GM12892 (cell line): ENCODE data around the gene PXK.

Experiments used
- DNase-seq: peaks from one replicate; pipeline ENCODE4 v3.0.0; 2011; ENCODE audit not compliant: insufficient read length
- FAIRE-seq: peaks from 2 replicates; lab custom pipeline; 2011; peaks lifted over from hg19 to GRCh38; lab: Jason Lieb, UNC
- POLR2A ChIP-seq: IDR thresholded peaks from 2 replicates; pipeline ENCODE4 v1.6.1; 2011; ENCODE audit warnings: low read depth, low read length, control low read depth
- POLR2AphosphoS5 ChIP-seq: IDR thresholded peaks from 2 replicates; pipeline ENCODE4 v1.6.1; 2011; ENCODE audit warnings: low read depth, low read length, control low read depth
- TAF1 ChIP-seq: IDR thresholded peaks from 2 replicates; pipeline ENCODE4 v1.6.1; 2011; ENCODE audit warnings: low read depth, mild to moderate bottlenecking, control low read depth, low read length, borderline replicate concordance

Gene PXK

GRCh38 chr3:58391156-58391865 lies 58.6 kb downstream of the PXK start:
- DNase-seq (no peak), FAIRE-seq (no peak)
- TF ChIP-seq POLR2A (no peak), TAF1 (no peak), POLR2AphosphoS5 (no peak)

DNA sequence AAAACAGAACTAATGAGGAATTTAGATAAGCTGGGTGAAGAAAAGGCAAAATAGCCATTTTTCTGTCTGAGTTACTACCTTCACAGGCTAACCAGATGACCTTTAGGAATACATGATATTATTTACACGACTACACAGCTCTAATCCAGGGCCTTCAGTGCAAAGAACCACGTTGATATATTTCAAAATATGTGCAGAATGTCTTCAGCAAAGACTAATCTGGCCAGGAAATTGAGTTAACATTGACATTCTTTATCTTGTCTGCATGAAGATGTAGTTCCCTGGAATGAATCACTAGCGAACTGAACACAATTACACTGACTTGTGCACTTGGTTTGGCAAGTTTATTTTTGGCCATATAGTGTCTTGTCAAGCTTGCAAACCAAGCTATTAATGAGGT lies 59.5 kb downstream of the PXK start:
- no peak for TF ChIP-seq POLR2A
- TF ChIP-seq POLR2AphosphoS5: no peak
- no peak for TF ChIP-seq TAF1
- FAIRE-seq (no peak), DNase-seq (no peak)

GRCh38 chr3:58394339-58394738 lies 61.6 kb downstream of the PXK start:
- TF ChIP-seq TAF1 (no peak), POLR2AphosphoS5 (no peak), POLR2A (no peak)
- FAIRE-seq (no peak), DNase-seq (no peak)

- TF ChIP-seq POLR2A (no peak), POLR2AphosphoS5 (no peak), TAF1 (no peak)
- FAIRE-seq (no peak), DNase-seq (no peak)
These were observed 66.1 kb downstream of the PXK start for GRCh38 chr3:58398669-58399333.

GRCh38 chr3:58403513-58404109 lies 70.9 kb downstream of the PXK start:
- DNase-seq: no peak
- TF ChIP-seq TAF1: no peak
- no peak for TF ChIP-seq POLR2A
- no peak for TF ChIP-seq POLR2AphosphoS5
- FAIRE-seq: no peak

DNA sequence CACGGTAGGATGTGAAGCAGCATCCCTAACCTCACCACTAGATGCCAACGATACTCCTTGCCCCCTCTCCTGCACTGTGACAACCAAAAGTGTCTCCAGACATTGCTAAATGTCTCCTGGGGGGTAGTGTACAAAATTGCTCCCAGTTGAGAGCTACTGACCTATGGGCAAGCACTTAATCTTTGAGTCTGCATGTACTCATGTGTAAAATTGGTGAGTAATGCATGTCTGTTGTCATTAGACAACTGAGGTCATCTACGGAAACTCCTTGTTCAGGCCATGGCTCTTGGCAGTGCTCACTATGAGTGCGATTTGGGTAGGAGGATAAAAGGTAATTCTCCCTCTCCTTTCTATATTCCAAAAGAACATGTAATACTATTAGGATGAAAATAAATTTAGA lies 71.7 kb downstream of the PXK start:
- TF ChIP-seq POLR2A: no peak
- TF ChIP-seq POLR2AphosphoS5: no peak
- no peak for TF ChIP-seq TAF1
- FAIRE-seq: no peak
- no peak for DNase-seq

- FAIRE-seq: no peak
- TF ChIP-seq TAF1 (no peak), POLR2AphosphoS5 (no peak), POLR2A (no peak)
- DNase-seq: no peak
These were observed 76.2 kb downstream of the PXK start for GRCh38 chr3:58408906-58409305.

- TF ChIP-seq POLR2A (no peak), TAF1 (no peak), POLR2AphosphoS5 (no peak)
- FAIRE-seq (no peak), DNase-seq (no peak)
These were observed 77.0 kb downstream of the PXK start for GRCh38 chr3:58409663-58410062.

DNA sequence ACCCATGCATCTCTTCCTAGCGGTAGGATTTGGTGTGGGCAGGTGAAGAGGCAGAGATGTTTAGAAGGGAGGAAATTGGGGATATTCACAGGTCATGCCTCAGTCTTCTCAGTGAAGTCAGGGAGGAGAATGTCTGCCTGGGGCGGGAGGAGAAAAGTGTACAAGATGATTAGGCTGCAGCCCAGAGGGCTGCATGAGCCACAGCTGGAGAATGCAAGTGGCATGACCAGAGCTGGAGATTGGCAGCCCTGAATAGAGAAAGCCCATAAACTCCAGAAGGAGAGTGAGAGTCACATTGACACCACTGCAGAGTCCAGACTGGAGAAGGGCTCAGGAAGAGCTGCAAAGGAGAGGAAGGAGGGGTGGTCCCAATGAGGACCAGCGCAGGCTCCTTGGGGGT lies 78.3 kb downstream of the PXK start:
- no peak for TF ChIP-seq POLR2AphosphoS5
- TF ChIP-seq POLR2A: no peak
- no peak for TF ChIP-seq TAF1
- FAIRE-seq (no peak), DNase-seq (no peak)

GRCh38 chr3:58411851-58412830 lies 79.4 kb downstream of the PXK start:
- no peak for TF ChIP-seq TAF1
- TF ChIP-seq POLR2AphosphoS5: no peak
- TF ChIP-seq POLR2A: no peak
- FAIRE-seq (no peak), DNase-seq (no peak)

DNA sequence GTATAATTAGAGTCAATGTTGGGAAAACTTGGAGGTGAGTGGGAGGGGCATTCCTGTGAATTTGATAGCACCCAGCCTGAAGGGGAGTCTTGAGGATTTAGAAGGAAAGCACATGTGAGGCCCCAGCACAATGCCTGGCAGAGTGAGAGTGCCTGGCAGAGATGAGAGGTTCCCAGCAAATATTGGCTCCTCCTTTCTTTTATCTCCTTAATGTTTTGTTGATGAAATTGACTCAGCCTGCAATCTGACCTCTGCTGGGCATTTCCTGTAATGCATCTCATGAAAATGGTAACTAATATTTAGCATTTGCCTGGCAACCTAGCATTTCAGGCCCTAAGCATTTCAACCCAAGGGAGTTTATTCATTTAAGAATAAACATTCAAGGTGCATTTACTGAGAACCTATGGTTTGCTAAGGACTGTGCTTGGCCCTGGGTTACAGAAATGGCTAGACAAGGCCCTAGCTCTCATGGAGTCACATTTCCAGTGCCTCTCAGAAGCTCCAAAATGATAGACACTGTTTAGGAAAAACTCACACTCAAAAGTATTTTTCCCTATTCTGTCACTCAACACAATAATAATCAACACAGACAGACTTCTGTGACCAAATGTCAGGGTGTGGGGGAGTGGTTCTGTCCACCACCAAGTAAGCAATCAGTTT lies 82.0 kb downstream of the PXK start:
- no peak for TF ChIP-seq TAF1
- FAIRE-seq: peak; percentile 42

GRCh38 chr3:58416191-58416590 lies 83.5 kb downstream of the PXK start:
- DNase-seq: no peak
- FAIRE-seq: no peak
- TF ChIP-seq POLR2A (no peak), TAF1 (no peak), POLR2AphosphoS5 (no peak)

More for the DNA sequence above, 82.0 kb downstream of the PXK start:
- no peak for DNase-seq
